Stomach (tissue), 9 donors: ENCODE data around the gene MATCAP1. TPM values are rescaled to one million over a fixed set of nuclear protein-coding genes. Genes with fewer than 3 reads are reported as not detected.

Experiments used
- DNase-seq, 2 donors: peaks; one replicate each; pipeline versions ENCODE4 v3.0.0 to v3.0.0-alpha.2; 2013 to 2019
- H3K27ac ChIP-seq, 5 donors: fragments of 200-600 bp in 4 of 5; sonication (generic) in 4 of 5; one replicate each; pipeline ENCODE4 v1.5.1; 2013 to 2019; ENCODE audit warnings: mild to moderate bottlenecking in 1 of 5, moderate library complexity in 1 of 5
- H3K27me3 ChIP-seq, 3 donors: fragments of 200-600 bp; sonication (generic); one replicate each; pipeline ENCODE4 v1.5.1; 2017 to 2019; ENCODE audit warnings: mixed run types in 1 of 3
- H3K36me3 ChIP-seq, 4 donors: fragments of 200-600 bp; sonication (generic); 1 replicate in 3 of 4; 2 replicates in 1 of 4; pipeline ENCODE4 v1.5.1; 2016 to 2019
- H3K4me1 ChIP-seq, 4 donors: fragments of 200-600 bp; sonication (generic); one replicate each; pipeline ENCODE4 v1.5.1; 2016 to 2019
- H3K4me3 ChIP-seq, 4 donors: fragments of 200-600 bp; sonication (generic) in 3 of 4; one replicate each; pipeline ENCODE4 v1.5.1; 2016 to 2019; ENCODE audit warnings: mild to moderate bottlenecking in 1 of 4
- H3K9me3 ChIP-seq, 4 donors: fragments of 200-600 bp; sonication (generic); one replicate each; pipeline ENCODE4 v1.5.1; 2016 to 2019
- CTCF ChIP-seq, 7 experiments: fragments of 450-650 bp in 4 of 7; fragments of 200-600 bp in 3 of 7; sonication (generic) in 3 of 7; IDR thresholded peaks; one replicate each; pipeline ENCODE4 v1.5.1; 2016 to 2019; ENCODE audit warnings: antibody characterized with exemption in 7 of 7, control low read depth in 2 of 7, mild to moderate bottlenecking in 1 of 7
- EP300 ChIP-seq: sonication (generic); formaldehyde crosslinking; IDR thresholded peaks from one replicate; pipeline ENCODE4 v1.6.1; 2017; ENCODE audit warnings: antibody characterized with exemption
- POLR2A ChIP-seq, 4 donors: fragments of 450-650 bp; IDR thresholded peaks; one replicate each; pipeline ENCODE4 v1.6.1; 2016; ENCODE audit warnings: antibody characterized with exemption in 4 of 4, control low read depth in 2 of 4, mild to moderate bottlenecking in 1 of 4, moderate library complexity in 1 of 4
- POLR2AphosphoS5 ChIP-seq, 3 donors: sonication (generic); formaldehyde crosslinking; IDR thresholded peaks; one replicate each; pipeline ENCODE4 v1.6.1; 2016; ENCODE audit warnings: antibody characterized with exemption in 3 of 3
- WGBS, 5 donors: extraction: QIAGEN DNeasy Blood & Tissue Kit in 3 of 5; methylation state at CpG; one replicate each; pipeline versions ENCODE4 v1.1.5 to v1.1.7; 2013 to 2018; 5-methylcytosine and 5-hydroxymethylcytosine counted together
- intact Hi-C: fragments of 100-400 bp; cut with DNase I; formaldehyde crosslinking; loops from one replicate; pipeline ENCODE4 v1.15.1; 2023; ENCODE audit warnings: low total_unique reads
- polyA plus RNA-seq, 3 donors: library from polyadenylated mRNA; stranded (reverse); fragments of 200-250 nt; gene quantifications; one replicate each; pipeline ENCODE4 v1.2.3, GENCODE V29; 2013
- small RNA-seq, 4 donors: library from RNA; depleted of rRNA; stranded (forward); fragments of <200 nt; gene quantifications; one replicate each; pipeline ENCODE3, GENCODE V24; 2016
- total RNA-seq, 5 donors: library from RNA; depleted of rRNA; stranded (reverse); fragments of >200 nt; gene quantifications; one replicate each; pipeline versions ENCODE4 v1.1.0 to v1.2.3, GENCODE V29; 2014 to 2016
- donor health status: healthy with polysubstance abuse.
- donor health status: Bipolar disorder and iron deficiency.
- donor health status: healthy.

MATCAP1 gene
- total and polyA plus RNA-seq, 8 donors = 8.5 to 156 (median 18.8) TPM

GRCh38 chr16:67137605-67138004, 46.2 kb downstream of the MATCAP1 start:
- Histone ChIP-seq H3K4me3 (no peak overlapping the region), H3K9me3 (no peaks in the 10 kb centered on the region), H3K36me3 (peaks cover 73 to 100% (median 99%) of the 10 kb centered on the region in 4 donors), H3K27me3 (no peaks in the 10 kb centered on the region), H3K27ac (no peak overlapping the region), H3K4me1 (no peaks in the 10 kb centered on the region)
- no peak for TF ChIP-seq POLR2A (IDR thresholded peaks at IDR 0.05)
- TF ChIP-seq CTCF (IDR thresholded peaks at IDR 0.05) = no peak
- no peak for TF ChIP-seq EP300
- TF ChIP-seq POLR2AphosphoS5 (IDR thresholded peaks at IDR 0.05) = no peak
- intact Hi-C loops = no loop called here
- 48 to 60% (median 53%) methylated on average over 3 of the region's 3 CpGs for WGBS, 5 donors
- DNase-seq = no peak

GRCh38 chr16:67129422-67129821, 54.3 kb downstream of the MATCAP1 start:
- Histone ChIP-seq H3K27ac (no peak overlapping the region), H3K4me3 (no peak overlapping the region), H3K9me3 (no peaks in the 10 kb centered on the region), H3K27me3 (no peaks in the 10 kb centered on the region), H3K4me1 (no peaks in the 10 kb centered on the region), H3K36me3 (peaks cover 25 to 96% (median 84%) of the 10 kb centered on the region in 4 donors)
- WGBS, 5 donors = 92 to 100% (median 97%) methylated on average over 2 to 3 of the region's 3 CpGs
- intact Hi-C loops = no loop called here
- no peak for DNase-seq
- TF ChIP-seq POLR2AphosphoS5 (IDR thresholded peaks at IDR 0.05) (no peak), CTCF (IDR thresholded peaks at IDR 0.05) (no peak)

- peaks cover 20 to 96% (median 84%) of the 10 kb centered on the region in 4 donors for H3K36me3 ChIP-seq
Observed at GRCh38 chr16:67128887-67129286, 54.9 kb downstream of the MATCAP1 start.

GRCh38 chr16:67128417-67128816, 55.3 kb downstream of the MATCAP1 start:
- no peak overlapping the region for H3K4me3 ChIP-seq
- peaks cover 17 to 96% (median 84%) of the 10 kb centered on the region in 4 donors for H3K36me3 ChIP-seq
- TF ChIP-seq POLR2AphosphoS5 (IDR thresholded peaks at IDR 0.05) (no peak), POLR2A (IDR thresholded peaks at IDR 0.05) (no peak), CTCF (IDR thresholded peaks at IDR 0.05) (no peak), EP300 (no peak)
- H3K9me3 ChIP-seq = no peaks in the 10 kb centered on the region
- H3K4me1 ChIP-seq = no peaks in the 10 kb centered on the region
- no peaks in the 10 kb centered on the region for H3K27me3 ChIP-seq
- H3K27ac ChIP-seq = no peak overlapping the region
- no peak for DNase-seq
- intact Hi-C loops = no loop called here

More at GRCh38 chr16:67128887-67129286, 54.9 kb downstream of the MATCAP1 start:
- Histone ChIP-seq H3K4me1 (no peaks in the 10 kb centered on the region), H3K9me3 (no peaks in the 10 kb centered on the region), H3K27ac (no peak overlapping the region), H3K27me3 (no peaks in the 10 kb centered on the region), H3K4me3 (no peak overlapping the region)
- TF ChIP-seq POLR2AphosphoS5 (IDR thresholded peaks at IDR 0.05) (no peak), EP300 (no peak), CTCF (IDR thresholded peaks at IDR 0.05) (no peak), POLR2A (IDR thresholded peaks at IDR 0.05) (no peak)
- WGBS, 5 donors = 90 to 100% (median 96%) methylated on average over 3 of the region's 3 CpGs
- no peak for DNase-seq
- intact Hi-C loops = no loop called here

Small RNAs within 50 kb of the gene (small RNA-seq; reads per million reads assigned to genes)
- 13.2 to 15.5 (median 14.2) reads per million in 4 donors for gene MIR328

Other genes with a start within 250 kb of the MATCAP1 start
- gene CIAO2B, start 249.6 kb downstream of the MATCAP1 start, total RNA-seq = 10 to 100 TPM in 4 of 5 donors, 1 to 10 TPM in 1; 4.3 to 95.1 (median 43.2) TPM
- gene CIAO2B, start 249.6 kb downstream of the MATCAP1 start, polyA plus RNA-seq = 100 to 1,000 TPM; 166 to 176 (median 171) TPM
- gene CES2, start 248.4 kb downstream of the MATCAP1 start, total RNA-seq = 100 to 1,000 TPM in 1 of 5 donors, 10 to 100 TPM in 4; 16.9 to 893 (median 47.4) TPM
- 10 to 100 TPM; 24.9 to 32.7 (median 26.1) TPM for gene CES2, start 248.4 kb downstream of the MATCAP1 start, polyA plus RNA-seq
- 100 to 1,000 TPM in 1 of 5 donors, 10 to 100 TPM in 1, 1 to 10 TPM in 1, under 1 TPM in 1, not detected in 1; 0.37 to 145 (median 8.3) TPM for gene CES3, start 222.7 kb downstream of the MATCAP1 start, total RNA-seq
- 1 to 10 TPM in 1 of 3 donors, under 1 TPM in 1, not detected in 1; 0.56 to 2.8 TPM for gene CES3, start 222.7 kb downstream of the MATCAP1 start, polyA plus RNA-seq
- gene CES4A, start 195.4 kb downstream of the MATCAP1 start, total RNA-seq = 10 to 100 TPM in 2 of 5 donors, 1 to 10 TPM in 3; 3.3 to 22.3 (median 7.0) TPM
- 10 to 100 TPM in 1 of 3 donors, 1 to 10 TPM in 2; 3.2 to 16.5 (median 3.7) TPM for gene CES4A, start 195.4 kb downstream of the MATCAP1 start, polyA plus RNA-seq
- 10 to 100 TPM in 4 of 5 donors, 1 to 10 TPM in 1; 4.1 to 68.1 (median 46.2) TPM for gene CBFB, start 154.8 kb downstream of the MATCAP1 start, total RNA-seq
- gene CBFB, start 154.8 kb downstream of the MATCAP1 start, polyA plus RNA-seq = 10 to 100 TPM; 13.1 to 17.7 (median 14.9) TPM
- 10 to 100 TPM in 3 of 5 donors, 1 to 10 TPM in 2; 4.6 to 39.6 (median 13.4) TPM for gene PHAF1, start 74.0 kb downstream of the MATCAP1 start, total RNA-seq
- gene PHAF1, start 74.0 kb downstream of the MATCAP1 start, polyA plus RNA-seq = 1 to 10 TPM; 5.1 to 7.6 (median 7.5) TPM
- 10 to 100 TPM in 1 of 5 donors, 1 to 10 TPM in 3, under 1 TPM in 1; 0.58 to 11.2 (median 4.3) TPM for gene B3GNT9, start 33.0 kb downstream of the MATCAP1 start, total RNA-seq
- 1 to 10 TPM; 3.5 to 7.9 (median 4.0) TPM for gene B3GNT9, start 33.0 kb downstream of the MATCAP1 start, polyA plus RNA-seq
- 100 to 1,000 TPM in 1 of 5 donors, 10 to 100 TPM in 4; 10.6 to 112 (median 38.4) TPM for gene TRADD, start 24.1 kb downstream of the MATCAP1 start, total RNA-seq
- 10 to 100 TPM; 18.9 to 39.4 (median 34.8) TPM for gene TRADD, start 24.1 kb downstream of the MATCAP1 start, polyA plus RNA-seq
- 100 to 1,000 TPM in 1 of 5 donors, 10 to 100 TPM in 3, 1 to 10 TPM in 1; 5.5 to 412 (median 51.3) TPM for gene FBXL8, start 24.0 kb downstream of the MATCAP1 start, total RNA-seq
- 10 to 100 TPM in 2 of 3 donors, 1 to 10 TPM in 1; 8.3 to 18.3 (median 10.7) TPM for gene FBXL8, start 24.0 kb downstream of the MATCAP1 start, polyA plus RNA-seq
- gene HSF4, start 19.2 kb downstream of the MATCAP1 start, total RNA-seq = 100 to 1,000 TPM in 1 of 5 donors, 10 to 100 TPM in 3, 1 to 10 TPM in 1; 9.5 to 630 (median 36.5) TPM
- 10 to 100 TPM; 23.8 to 65.4 (median 27.9) TPM for gene HSF4, start 19.2 kb downstream of the MATCAP1 start, polyA plus RNA-seq
- 100 to 1,000 TPM in 1 of 5 donors, 10 to 100 TPM in 4; 11.4 to 492 (median 39.4) TPM for gene NOL3, start 13.4 kb downstream of the MATCAP1 start, total RNA-seq
- gene NOL3, start 13.4 kb downstream of the MATCAP1 start, polyA plus RNA-seq = 10 to 100 TPM; 17.2 to 59.7 (median 21.5) TPM
- 10 to 100 TPM in 3 of 5 donors, 1 to 10 TPM in 1, not detected in 1; 1.3 to 25.5 (median 14.5) TPM for gene EXOC3L1, start 6.2 kb upstream of the MATCAP1 start, total RNA-seq
- 1 to 10 TPM; 3.9 to 6.8 (median 4.0) TPM for gene EXOC3L1, start 6.2 kb upstream of the MATCAP1 start, polyA plus RNA-seq
- 100 to 1,000 TPM in 2 of 5 donors, 10 to 100 TPM in 3; 36.8 to 304 (median 89.7) TPM for gene E2F4, start 8.2 kb upstream of the MATCAP1 start, total RNA-seq
- gene E2F4, start 8.2 kb upstream of the MATCAP1 start, polyA plus RNA-seq = 10 to 100 TPM; 32.8 to 44.3 (median 38.7) TPM
- gene ELMO3, start 15.2 kb upstream of the MATCAP1 start, total RNA-seq = 100 to 1,000 TPM in 2 of 5 donors, 10 to 100 TPM in 3; 11.6 to 133 (median 57.2) TPM
- 10 to 100 TPM; 20.4 to 44.6 (median 37.1) TPM for gene ELMO3, start 15.2 kb upstream of the MATCAP1 start, polyA plus RNA-seq
- 100 to 1,000 TPM in 1 of 5 donors, 10 to 100 TPM in 3, 1 to 10 TPM in 1; 8.7 to 126 (median 46.4) TPM for gene TMEM208, start 43.2 kb upstream of the MATCAP1 start, total RNA-seq
- gene TMEM208, start 43.2 kb upstream of the MATCAP1 start, polyA plus RNA-seq = 100 to 1,000 TPM in 1 of 3 donors, 10 to 100 TPM in 2; 39.6 to 141 (median 89.2) TPM
- gene FHOD1, start 63.5 kb upstream of the MATCAP1 start, total RNA-seq = 100 to 1,000 TPM in 1 of 5 donors, 10 to 100 TPM in 3, 1 to 10 TPM in 1; 6.1 to 101 (median 25.9) TPM
- 10 to 100 TPM; 12.8 to 19.2 (median 15.7) TPM for gene FHOD1, start 63.5 kb upstream of the MATCAP1 start, polyA plus RNA-seq
- gene SLC9A5, start 65.0 kb upstream of the MATCAP1 start, total RNA-seq = 1 to 10 TPM in 2 of 5 donors, under 1 TPM in 2, not detected in 1; 0.89 to 5.3 (median 2.6) TPM
- gene SLC9A5, start 65.0 kb upstream of the MATCAP1 start, polyA plus RNA-seq = under 1 TPM; 0.19 to 0.43 (median 0.31) TPM
- gene PLEKHG4, start 95.6 kb upstream of the MATCAP1 start, total RNA-seq = 10 to 100 TPM in 2 of 5 donors, 1 to 10 TPM in 3; 2.3 to 57.1 (median 8.1) TPM
- gene PLEKHG4, start 95.6 kb upstream of the MATCAP1 start, polyA plus RNA-seq = 1 to 10 TPM; 2.5 to 10.0 (median 3.1) TPM
- gene KCTD19, start 142.8 kb upstream of the MATCAP1 start, total RNA-seq = 1 to 10 TPM in 2 of 5 donors, not detected in 3; 2.2 to 3.3 TPM
- under 1 TPM in 1 of 3 donors, not detected in 2; 0.03 TPM for gene KCTD19, start 142.8 kb upstream of the MATCAP1 start, polyA plus RNA-seq
- 10 to 100 TPM in 1 of 5 donors, under 1 TPM in 1, not detected in 3; 0.73 to 33.0 TPM for gene LRRC36, start 142.9 kb upstream of the MATCAP1 start, total RNA-seq
- 1 to 10 TPM in 1 of 3 donors, under 1 TPM in 1, not detected in 1; 0.37 to 1.2 TPM for gene LRRC36, start 142.9 kb upstream of the MATCAP1 start, polyA plus RNA-seq
- 100 to 1,000 TPM in 1 of 5 donors, 10 to 100 TPM in 3, 1 to 10 TPM in 1; 5.8 to 127 (median 15.8) TPM for gene TPPP3, start 209.5 kb upstream of the MATCAP1 start, total RNA-seq
- 10 to 100 TPM in 2 of 3 donors, 1 to 10 TPM in 1; 10.0 to 38.8 (median 11.8) TPM for gene TPPP3, start 209.5 kb upstream of the MATCAP1 start, polyA plus RNA-seq
- 10 to 100 TPM in 2 of 5 donors, 1 to 10 TPM in 2, not detected in 1; 6.1 to 33.6 (median 11.6) TPM for gene ZDHHC1, start 232.5 kb upstream of the MATCAP1 start, total RNA-seq
- 1 to 10 TPM; 2.0 to 4.7 (median 4.4) TPM for gene ZDHHC1, start 232.5 kb upstream of the MATCAP1 start, polyA plus RNA-seq
- 100 to 1,000 TPM in 1 of 5 donors, 10 to 100 TPM in 1, 1 to 10 TPM in 1, under 1 TPM in 1, not detected in 1; 0.89 to 837 (median 9.6) TPM for gene HSD11B2, start 247.2 kb upstream of the MATCAP1 start, total RNA-seq
- 10 to 100 TPM in 1 of 3 donors, 1 to 10 TPM in 2; 1.5 to 16.7 (median 2.9) TPM for gene HSD11B2, start 247.2 kb upstream of the MATCAP1 start, polyA plus RNA-seq